ENCODE data around the gene FAM8A1. TPM values are rescaled to one million over a fixed set of nuclear protein-coding genes. Genes with fewer than 3 reads are reported as not detected.

Gene FAM8A1
- total RNA-seq, 1 experiment from 2014 or later = 9.0 TPM

- no peaks in the 10 kb centered on the region for H3K27me3 ChIP-seq (ENCODE audit: low read length)
- intact Hi-C loops (cut with micrococcal nuclease) = no loop called here
- H4K20me1 ChIP-seq (ENCODE audit: low read length) = no peaks in the 10 kb centered on the region
- H3K4me1 ChIP-seq (ENCODE audit: insufficient read depth, low read length) = no peaks in the 10 kb centered on the region
- no peak overlapping the region for H2AFZ ChIP-seq (ENCODE audit: low read length)
- H3K36me3 ChIP-seq (ENCODE audit: low read depth, low read length) = peaks cover 69% of the 10 kb centered on the region
- no peak for ATAC-seq
- CTCF ChIA-PET = no interaction called here
- H3K27ac ChIP-seq (ENCODE audit: low read length) = no peak overlapping the region
- peaks cover 32% of the 10 kb centered on the region for H3K79me2 ChIP-seq (ENCODE audit: low read length)
- no peak overlapping the region for H3K9ac ChIP-seq (ENCODE audit: low read length)
- no peaks in the 10 kb centered on the region for H3F3A ChIP-seq (ENCODE audit: low read length, unreplicated experiment)
- H3K4me2 ChIP-seq (ENCODE audit: low read length) = no peak overlapping the region
- no peak overlapping the region for H3K4me3 ChIP-seq (ENCODE audit: low read length)
- DNase-seq = no peak
- POLR2A ChIA-PET (ENCODE audit: unreplicated experiment) = interaction anchor here (0.6 kb wide), 1 partner anchor 525 kb away, joined by 3 read pairs; no protein-coding TSS in a partner anchor
- no TSS peak for BruUV-seq (replicated peaks)
- H3K9me3 ChIP-seq (ENCODE audit: low read length) = no peaks in the 10 kb centered on the region
- no peaks in the 10 kb centered on the region for H3K9me2 ChIP-seq (replicated peaks; ENCODE audit: low read length)
- TF ChIP-seq CTCF (conservative IDR thresholded peaks at IDR 0.05; ENCODE audit: low read depth, low read length) = no peak
- TF ChIP-seq EZH2 (IDR thresholded peaks at IDR 0.05; ENCODE audit: low read length, unreplicated experiment) = no peak
- TF ChIP-seq EZH2phosphoT487 (IDR thresholded peaks at IDR 0.05; ENCODE audit: borderline replicate concordance, low read length) = no peak
Measured at GRCh38 chr6:17638212-17638715, 38.2 kb downstream of the FAM8A1 start.

GRCh38 chr6:17640477-17640917, 40.4 kb downstream of the FAM8A1 start:
- Histone ChIP-seq H3K9ac (ENCODE audit: low read length) (no peak overlapping the region), H3K4me1 (ENCODE audit: insufficient read depth, low read length) (no peaks in the 10 kb centered on the region), H3F3A (ENCODE audit: low read length, unreplicated experiment) (no peaks in the 10 kb centered on the region), H2AFZ (ENCODE audit: low read length) (no peak overlapping the region), H3K79me2 (ENCODE audit: low read length) (peaks cover 15% of the 10 kb centered on the region), H4K20me1 (ENCODE audit: low read length) (no peaks in the 10 kb centered on the region), H3K9me3 (ENCODE audit: low read length) (no peaks in the 10 kb centered on the region), H3K27me3 (ENCODE audit: low read length) (no peaks in the 10 kb centered on the region), H3K27ac (ENCODE audit: low read length) (no peak overlapping the region), H3K4me3 (ENCODE audit: low read length) (no peak overlapping the region), H3K9me2 (replicated peaks; ENCODE audit: low read length) (no peaks in the 10 kb centered on the region), H3K36me3 (ENCODE audit: low read depth, low read length) (peaks cover 83% of the 10 kb centered on the region), H3K4me2 (ENCODE audit: low read length) (no peak overlapping the region)
- DNase-seq (no peak), ATAC-seq (no peak)
- CTCF ChIA-PET = no interaction called here
- no peak for TF ChIP-seq CTCF (conservative IDR thresholded peaks at IDR 0.05; ENCODE audit: low read depth, low read length)
- no peak for TF ChIP-seq EZH2phosphoT487 (IDR thresholded peaks at IDR 0.05; ENCODE audit: borderline replicate concordance, low read length)
- no peak for TF ChIP-seq EZH2 (IDR thresholded peaks at IDR 0.05; ENCODE audit: low read length, unreplicated experiment)
- POLR2A ChIA-PET (ENCODE audit: unreplicated experiment) = no interaction called here
- no TSS peak for BruUV-seq (replicated peaks)
- intact Hi-C loops (cut with micrococcal nuclease) = no loop called here

- intact Hi-C loops (cut with micrococcal nuclease) = no loop called here
- CTCF ChIA-PET = interaction anchor here (0.6 kb wide), 1 partner anchor 55 kb away, joined by 4 read pairs; no protein-coding TSS in a partner anchor
- no TSS peak for BruUV-seq (replicated peaks)
Measured at GRCh38 chr6:17648745-17649144, 48.6 kb downstream of the FAM8A1 start.

More at GRCh38 chr6:17648745-17649144, 48.6 kb downstream of the FAM8A1 start:
- Histone ChIP-seq H3K4me2 (ENCODE audit: low read length) (no peak overlapping the region), H3F3A (ENCODE audit: low read length, unreplicated experiment) (peaks cover 4% of the 10 kb centered on the region), H3K36me3 (ENCODE audit: low read depth, low read length) (peaks cover 65% of the 10 kb centered on the region), H2AFZ (ENCODE audit: low read length) (no peak overlapping the region), H3K79me2 (ENCODE audit: low read length) (peaks cover 10% of the 10 kb centered on the region), H3K9me3 (ENCODE audit: low read length) (no peaks in the 10 kb centered on the region), H4K20me1 (ENCODE audit: low read length) (no peaks in the 10 kb centered on the region), H3K9me2 (replicated peaks; ENCODE audit: low read length) (no peaks in the 10 kb centered on the region), H3K27ac (ENCODE audit: low read length) (no peak overlapping the region), H3K4me3 (ENCODE audit: low read length) (no peak overlapping the region), H3K9ac (ENCODE audit: low read length) (no peak overlapping the region), H3K4me1 (ENCODE audit: insufficient read depth, low read length) (peaks cover 15% of the 10 kb centered on the region), H3K27me3 (ENCODE audit: low read length) (no peaks in the 10 kb centered on the region)
- TF ChIP-seq CTCF (conservative IDR thresholded peaks at IDR 0.05; ENCODE audit: low read depth, low read length) (no peak), EZH2 (IDR thresholded peaks at IDR 0.05; ENCODE audit: low read length, unreplicated experiment) (no peak), EZH2phosphoT487 (IDR thresholded peaks at IDR 0.05; ENCODE audit: borderline replicate concordance, low read length) (no peak)
- POLR2A ChIA-PET (ENCODE audit: unreplicated experiment) = no interaction called here
- DNase-seq (no peak), ATAC-seq (no peak)

Data from PC-3 (cell line).